ENCODE measurements around the gene BTBD9.

DNA sequence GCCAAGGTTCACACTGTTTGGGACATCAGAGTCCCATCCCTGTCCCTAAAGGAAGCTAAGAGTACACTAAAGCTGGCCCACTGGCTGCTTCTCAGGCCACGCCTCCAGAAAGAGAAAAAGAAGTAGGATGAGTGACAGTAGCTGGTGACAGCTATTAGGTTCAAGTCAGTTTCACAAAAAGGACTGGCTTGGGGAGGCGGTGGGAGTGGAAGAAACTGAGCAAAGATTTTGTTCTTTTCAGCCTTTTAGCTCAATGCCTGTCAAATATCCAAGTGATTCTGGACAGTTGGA lies 445.5 kb downstream of the BTBD9 start:
- TF ChIP-seq, protein P1, sequence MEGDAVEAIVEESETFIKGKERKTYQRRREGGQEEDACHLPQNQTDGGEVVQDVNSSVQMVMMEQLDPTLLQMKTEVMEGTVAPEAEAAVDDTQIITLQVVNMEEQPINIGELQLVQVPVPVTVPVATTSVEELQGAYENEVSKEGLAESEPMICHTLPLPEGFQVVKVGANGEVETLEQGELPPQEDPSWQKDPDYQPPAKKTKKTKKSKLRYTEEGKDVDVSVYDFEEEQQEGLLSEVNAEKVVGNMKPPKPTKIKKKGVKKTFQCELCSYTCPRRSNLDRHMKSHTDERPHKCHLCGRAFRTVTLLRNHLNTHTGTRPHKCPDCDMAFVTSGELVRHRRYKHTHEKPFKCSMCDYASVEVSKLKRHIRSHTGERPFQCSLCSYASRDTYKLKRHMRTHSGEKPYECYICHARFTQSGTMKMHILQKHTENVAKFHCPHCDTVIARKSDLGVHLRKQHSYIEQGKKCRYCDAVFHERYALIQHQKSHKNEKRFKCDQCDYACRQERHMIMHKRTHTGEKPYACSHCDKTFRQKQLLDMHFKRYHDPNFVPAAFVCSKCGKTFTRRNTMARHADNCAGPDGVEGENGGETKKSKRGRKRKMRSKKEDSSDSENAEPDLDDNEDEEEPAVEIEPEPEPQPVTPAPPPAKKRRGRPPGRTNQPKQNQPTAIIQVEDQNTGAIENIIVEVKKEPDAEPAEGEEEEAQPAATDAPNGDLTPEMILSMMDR (conservative IDR thresholded peaks at IDR 0.05; ENCODE audit: low read depth, low read length) = no peak
- no peak for TF ChIP-seq EZH2 (IDR thresholded peaks at IDR 0.05; ENCODE audit: low read length, unreplicated experiment)

Measured in PC-3 (cell line).